K562 (cell line): ENCODE data around the gene HDHD5. TPM values are rescaled to one million over a fixed set of nuclear protein-coding genes. Genes with fewer than 3 reads are reported as not detected.

Experiments
- ARNT ChIP-seq, 2 experiments: fragments of 450-650 bp; IDR thresholded peaks; 2 replicates each; pipeline ENCODE4 v1.6.1; 2016; ENCODE audit warnings: mild to moderate bottlenecking in 1 of 2
- CBFB ChIP-seq: sonication (generic); formaldehyde crosslinking; IDR thresholded peaks from 2 replicates; pipeline ENCODE4 v1.4.0; 2020; ENCODE audit warnings: mild to moderate bottlenecking, missing genetic modification reagents
- DACH1 ChIP-seq: fragments of 450-650 bp; IDR thresholded peaks from 2 replicates; pipeline ENCODE4 v1.6.1; 2018; ENCODE audit not compliant: partially characterized antibody
- ETV5 ChIP-seq: sonication (generic); formaldehyde crosslinking; IDR thresholded peaks from 2 replicates; pipeline ENCODE4 v1.4.0; 2020; ENCODE audit warnings: low read depth, mild to moderate bottlenecking, missing genetic modification reagents
- KLF1 ChIP-seq: fragments of 450-650 bp; IDR thresholded peaks from 2 replicates; pipeline ENCODE4 v1.6.1; 2016; ENCODE audit warnings: missing genetic modification characterization, missing compliant biosample characterization
- NR0B1 ChIP-seq: fragments of 450-650 bp; IDR thresholded peaks from one replicate; pipeline ENCODE4 v1.6.1; 2018; ENCODE audit warnings: mild to moderate bottlenecking, moderate library complexity; ENCODE audit not compliant: partially characterized antibody
- POLR2B ChIP-seq: fragments of 450-650 bp; IDR thresholded peaks from 2 replicates; pipeline ENCODE4 v1.6.1; 2018; ENCODE audit warnings: low read depth; ENCODE audit not compliant: partially characterized antibody
- POU5F1 ChIP-seq: fragments of 150-350 bp; IDR thresholded peaks from 2 replicates; pipeline ENCODE4 v1.6.1; 2014; ENCODE audit warnings: borderline replicate concordance, low read length, low read depth, mild to moderate bottlenecking; ENCODE audit not compliant: partially characterized antibody
- SMC3 ChIP-seq: conservative IDR thresholded peaks from 2 replicates; pipeline ENCODE4 v1.6.1; 2011; ENCODE audit warnings: low read depth, low read length, improper control_type of control experiment; ENCODE audit not compliant: insufficient read depth
- ZNF609 ChIP-seq: sonication (generic); formaldehyde crosslinking; IDR thresholded peaks from 2 replicates; pipeline ENCODE4 v1.8.1; 2023; ENCODE audit warnings: missing genetic modification reagents, mild to moderate bottlenecking, borderline replicate concordance
- ZNF77 ChIP-seq: fragments of 250-450 bp; sonication (Bioruptor Pico); IDR thresholded peaks from 2 replicates; pipeline ENCODE4 v1.5.0; 2020
- polyA plus RNA-seq, 8 experiments: library from polyadenylated mRNA; depleted of rRNA in 4 of 8; stranded (reverse) in 5 of 8; unstranded in 3 of 8; fragments of >200 nt; fragmentation: Nextera tagmentation in 2 of 8; fragmentation: Illumina TruSeq in 1 of 8; extraction: Ambion mirVana in 2 of 8; extraction: Trizol in 1 of 8; gene quantifications; 2 replicates each; pipeline versions ENCODE4 v1.2.1 to v1.2.3, GENCODE V29; 2011 to 2014; ENCODE audit warnings: inconsistent platforms in 1 of 8, missing spikeins in 1 of 8
- total RNA-seq, 7 experiments: library from RNA; depleted of rRNA in 6 of 7; stranded (reverse); fragments of >200 nt in 6 of 7; fragmentation: Illumina TruSeq in 2 of 7; extraction: Trizol in 2 of 7; gene quantifications; 2 replicates each; pipeline versions ENCODE4 v1.2.1 to v1.2.3, GENCODE V29; 2011 to 2021; ENCODE audit warnings: low replicate concordance in 1 of 7
- TF ChIP-seq, protein P1 (sequence below), 3 experiments: fragments of 200-800 bp in 1 of 3; sonication (Bioruptor generic) in 1 of 3; sonication (generic) in 1 of 3; formaldehyde crosslinking in 1 of 3; IDR thresholded peaks; 2 replicates each; pipeline versions ENCODE4 v1.6.1 to v1.8.0; 2016 to 2022; ENCODE audit warnings: mild to moderate bottlenecking in 2 of 3, missing compliant biosample characterization in 2 of 3, missing genetic modification characterization in 2 of 3, missing genetic modification reagents in 1 of 3
- TF ChIP-seq, protein P2 (sequence below): fragments of 250-450 bp; sonication (Bioruptor Pico); IDR thresholded peaks from 2 replicates; pipeline ENCODE4 v1.5.0; 2021; ENCODE audit warnings: mild to moderate bottlenecking, borderline replicate concordance
- TF ChIP-seq, protein P3 (sequence below): sonication (generic); formaldehyde crosslinking; IDR thresholded peaks from 2 replicates; pipeline ENCODE4 v1.5.0; 2020; ENCODE audit warnings: missing genetic modification reagents

The HDHD5 gene
- total and polyA plus RNA-seq, 9 of the 15 experiments (the other 6 are each of a cell fraction or from before 2014, with no cell fraction given), result 1.6 to 36.6 (median 24.2) TPM

DNA sequence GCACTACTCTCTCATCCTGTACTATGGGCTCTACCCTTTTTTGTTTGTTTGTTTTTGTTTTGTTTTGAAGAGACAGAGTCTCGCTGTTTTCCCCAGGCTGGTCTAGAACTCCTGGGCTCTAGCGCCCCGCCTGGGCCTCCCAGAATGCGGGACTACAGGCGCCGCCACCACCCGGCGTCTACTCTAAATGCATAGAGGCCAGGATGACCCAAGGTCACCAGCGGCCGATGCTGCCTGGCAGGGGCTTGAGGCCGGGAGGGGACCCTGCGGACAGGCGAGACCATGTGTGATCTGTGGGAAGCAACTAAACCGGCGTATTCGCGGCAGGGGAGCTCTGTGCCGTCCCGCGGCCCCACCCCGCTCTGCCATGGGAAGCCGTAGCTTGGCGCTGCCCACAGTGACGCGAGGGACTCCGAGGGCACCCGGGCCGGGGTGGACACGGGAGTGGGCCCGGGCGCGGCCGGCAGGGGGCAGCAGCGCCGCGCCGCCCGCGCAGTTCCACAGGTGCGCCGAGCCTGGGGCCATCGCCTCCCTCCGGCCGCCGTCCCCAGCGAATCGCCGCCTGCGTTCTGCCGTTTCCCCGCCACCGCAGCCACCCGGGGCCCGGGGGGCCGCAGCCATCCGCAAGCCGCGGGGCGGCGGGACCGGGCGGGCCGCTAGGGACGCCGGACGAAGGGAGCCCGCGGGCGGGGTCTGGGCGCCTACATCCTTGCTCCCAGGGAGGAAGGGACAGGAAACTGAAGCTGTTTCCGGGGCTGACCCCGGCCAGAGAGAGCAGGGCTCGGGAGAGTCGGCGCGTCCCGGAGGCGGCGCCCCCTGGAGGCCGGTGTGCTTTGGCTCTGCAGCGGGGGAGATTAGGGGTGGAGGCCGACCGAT lies 12.3 kb upstream of the HDHD5 start (continued):
- TF ChIP-seq ZNF609 (CRISPR knock-in tag) (no peak), ETV5 (CRISPR knock-in tag) (no peak), NR0B1 (no peak), SMC3 (peak; percentile 62), DACH1 (no peak), ARNT (IDR thresholded peaks at IDR 0.05) (peak; percentile 33 to 45; a peak in 1 of 4 replicates), KLF1 (tag) (peak; percentile 87), ZNF77 (no peak), CBFB (no peak), POU5F1 (no peak), POLR2B (no peak)
- TF ChIP-seq, protein P1, sequence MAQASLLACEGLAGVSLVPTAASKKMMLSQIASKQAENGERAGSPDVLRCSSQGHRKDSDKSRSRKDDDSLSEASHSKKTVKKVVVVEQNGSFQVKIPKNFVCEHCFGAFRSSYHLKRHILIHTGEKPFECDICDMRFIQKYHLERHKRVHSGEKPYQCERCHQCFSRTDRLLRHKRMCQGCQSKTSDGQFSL (CRISPR knock-in tag; IDR thresholded peaks at IDR 0.05), result no peak
- TF ChIP-seq, protein P1 (tag; IDR thresholded peaks at IDR 0.05), result no peak
- TF ChIP-seq, protein P2, sequence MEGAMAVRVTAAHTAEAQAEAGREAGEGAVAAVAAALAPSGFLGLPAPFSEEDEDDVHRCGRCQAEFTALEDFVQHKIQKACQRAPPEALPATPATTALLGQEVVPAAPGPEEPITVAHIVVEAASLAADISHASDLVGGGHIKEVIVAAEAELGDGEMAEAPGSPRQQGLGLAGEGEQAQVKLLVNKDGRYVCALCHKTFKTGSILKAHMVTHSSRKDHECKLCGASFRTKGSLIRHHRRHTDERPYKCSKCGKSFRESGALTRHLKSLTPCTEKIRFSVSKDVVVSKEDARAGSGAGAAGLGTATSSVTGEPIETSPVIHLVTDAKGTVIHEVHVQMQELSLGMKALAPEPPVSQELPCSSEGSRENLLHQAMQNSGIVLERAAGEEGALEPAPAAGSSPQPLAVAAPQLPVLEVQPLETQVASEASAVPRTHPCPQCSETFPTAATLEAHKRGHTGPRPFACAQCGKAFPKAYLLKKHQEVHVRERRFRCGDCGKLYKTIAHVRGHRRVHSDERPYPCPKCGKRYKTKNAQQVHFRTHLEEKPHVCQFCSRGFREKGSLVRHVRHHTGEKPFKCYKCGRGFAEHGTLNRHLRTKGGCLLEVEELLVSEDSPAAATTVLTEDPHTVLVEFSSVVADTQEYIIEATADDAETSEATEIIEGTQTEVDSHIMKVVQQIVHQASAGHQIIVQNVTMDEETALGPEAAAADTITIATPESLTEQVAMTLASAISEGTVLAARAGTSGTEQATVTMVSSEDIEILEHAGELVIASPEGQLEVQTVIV (CRISPR knock-in tag), result no peak; the same call in 1 of the 2 replicates
- TF ChIP-seq, protein P3, sequence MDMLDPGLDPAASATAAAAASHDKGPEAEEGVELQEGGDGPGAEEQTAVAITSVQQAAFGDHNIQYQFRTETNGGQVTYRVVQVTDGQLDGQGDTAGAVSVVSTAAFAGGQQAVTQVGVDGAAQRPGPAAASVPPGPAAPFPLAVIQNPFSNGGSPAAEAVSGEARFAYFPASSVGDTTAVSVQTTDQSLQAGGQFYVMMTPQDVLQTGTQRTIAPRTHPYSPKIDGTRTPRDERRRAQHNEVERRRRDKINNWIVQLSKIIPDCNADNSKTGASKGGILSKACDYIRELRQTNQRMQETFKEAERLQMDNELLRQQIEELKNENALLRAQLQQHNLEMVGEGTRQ, result no peak
